HG03442 (cell line): ENCODE data around the gene TSPAN6.

Source experiments
- ATAC-seq: cut with Tn5 transposase; IDR thresholded peaks from one replicate; pipeline ENCODE4 v1.9.1; 2021; ENCODE audit warnings: mild to moderate bottlenecking, moderate library complexity; ENCODE audit not compliant: unreplicated experiment

TSPAN6 gene

DNA sequence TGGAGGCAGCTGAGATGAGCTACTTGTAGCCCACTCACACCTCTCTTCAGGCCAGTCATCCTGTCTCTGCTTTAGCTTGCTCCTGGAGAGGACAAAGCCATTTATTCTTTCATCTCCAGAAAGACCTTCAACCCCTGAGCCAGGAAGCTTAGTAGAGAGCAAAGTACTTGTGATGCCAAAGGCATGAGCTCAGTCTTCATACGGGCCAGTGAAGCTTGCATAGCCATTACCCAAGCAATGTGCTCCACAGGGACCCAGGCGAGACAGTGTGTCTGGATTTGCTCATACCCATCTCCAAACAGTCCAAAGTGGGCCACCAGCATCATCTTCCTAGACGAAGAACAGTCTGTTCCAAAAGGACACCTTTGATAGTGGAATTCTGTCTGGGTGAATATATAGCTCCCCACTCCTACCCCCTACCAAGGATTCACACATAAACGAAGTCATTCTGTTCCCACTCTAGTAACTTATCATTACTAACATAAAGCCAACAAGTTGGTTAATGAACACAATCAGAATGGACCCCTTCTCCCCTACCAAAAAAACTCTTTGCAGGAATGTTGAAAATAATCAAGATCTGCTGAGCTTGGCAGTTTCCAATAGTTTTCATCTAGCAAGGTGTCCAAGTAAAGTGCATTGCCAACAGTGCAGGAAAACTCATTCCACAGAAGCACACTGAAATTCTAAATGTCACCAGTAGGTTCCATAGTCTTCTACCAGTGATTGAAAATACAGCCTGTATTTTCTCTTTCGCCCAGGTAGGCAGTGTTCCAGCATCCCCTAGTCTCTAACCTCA lies 45.2 kb downstream of the TSPAN6 start:
- ATAC-seq, result no peak

DNA sequence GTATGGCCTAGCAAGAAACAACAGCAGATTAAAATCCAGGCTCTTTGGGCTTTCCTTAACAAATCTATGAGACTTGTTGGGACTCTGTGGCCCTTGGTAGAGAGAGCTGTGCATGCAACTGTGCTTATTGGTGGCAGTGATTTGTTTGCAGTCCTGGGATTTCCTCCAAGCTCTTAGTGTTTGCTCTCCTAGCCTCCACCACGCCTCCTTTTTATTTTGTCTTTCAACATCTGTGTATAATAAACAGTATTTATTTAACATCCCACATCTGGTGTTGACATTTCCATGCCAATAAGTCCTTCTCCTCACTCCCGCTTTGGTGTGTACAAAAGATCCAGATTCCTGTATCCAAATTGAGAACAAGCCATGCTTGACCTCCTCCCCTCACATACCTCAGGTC lies 48.7 kb downstream of the TSPAN6 start:
- ATAC-seq, result no peak

DNA sequence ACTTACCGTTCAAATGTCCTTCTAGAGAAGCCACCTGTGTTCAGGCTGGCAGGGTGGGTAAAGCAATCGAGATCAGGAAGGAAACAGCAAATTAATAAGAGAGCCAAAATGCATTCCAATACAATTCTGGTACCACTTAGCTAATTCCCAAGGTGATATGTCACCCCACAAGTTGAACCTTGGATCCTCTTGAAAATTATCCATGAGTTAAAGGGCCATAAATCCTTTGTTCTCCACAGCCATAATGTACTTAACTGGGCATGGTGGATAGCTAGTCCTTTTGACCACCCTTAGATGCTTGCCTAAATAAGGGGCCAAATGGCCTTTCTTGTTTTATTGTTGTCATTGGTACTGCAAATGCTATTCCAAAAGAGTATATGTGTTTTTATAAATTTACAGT lies 49.9 kb downstream of the TSPAN6 start:
- ATAC-seq, result no peak

DNA sequence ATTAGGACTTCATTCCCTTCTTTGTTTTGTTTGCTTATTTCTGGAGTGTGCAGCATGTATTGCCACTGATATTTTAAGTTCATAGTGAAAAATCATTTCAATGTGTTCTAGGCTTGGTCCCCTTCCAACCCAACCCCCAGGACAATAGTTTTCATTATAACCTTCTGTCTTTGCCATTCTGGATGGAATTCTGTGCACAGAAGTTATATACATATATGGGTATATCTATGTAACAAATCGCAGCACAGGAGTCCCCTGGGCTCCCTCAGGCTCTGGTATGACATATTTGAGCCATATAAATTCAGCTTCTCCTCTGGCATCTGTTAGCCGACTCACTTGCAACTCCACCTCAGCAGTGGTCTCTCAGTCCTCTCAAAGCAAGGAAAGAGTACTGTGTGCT lies 52.0 kb downstream of the TSPAN6 start, which contains the start of gene TNMD:
Gene TNMD, plus strand, starts transcription at position 326 of the 400 bp plus-strand sequence. CDS start 83 bp downstream, outside the sequence.
- no peak for ATAC-seq
